Thymus (tissue), 11 donors: ENCODE data around the gene MYCBPAP. TPM values are rescaled to one million over a fixed set of nuclear protein-coding genes. Genes with fewer than 3 reads are reported as not detected.

Source experiments
- DNase-seq, 9 donors: peaks; one replicate each; pipeline ENCODE4 v3.0.0-alpha.2; 2013; ENCODE audit warnings: low spot score in 9 of 9, low read depth in 6 of 9, missing footprints in 1 of 9
- H3K27ac ChIP-seq, 2 donors: one replicate each; pipeline ENCODE4 v1.5.1; 2013; ENCODE audit warnings: control low read depth in 1 of 2, low read depth in 1 of 2, low read length in 1 of 2, mild to moderate bottlenecking in 1 of 2, moderate library complexity in 1 of 2
- H3K27me3 ChIP-seq, 2 donors: one replicate each; pipeline ENCODE4 v1.5.1; 2013; ENCODE audit warnings: low read length in 1 of 2; ENCODE audit not compliant: control insufficient read depth in 2 of 2, insufficient read depth in 1 of 2
- H3K36me3 ChIP-seq, 2 donors: one replicate each; pipeline ENCODE4 v1.5.1; 2013; ENCODE audit warnings: low read length in 1 of 2, mild to moderate bottlenecking in 1 of 2, moderate library complexity in 1 of 2; ENCODE audit not compliant: control insufficient read depth in 2 of 2, insufficient read depth in 2 of 2
- H3K4me1 ChIP-seq, 2 donors: one replicate each; pipeline ENCODE4 v1.5.1; 2013; ENCODE audit warnings: low read length in 2 of 2; ENCODE audit not compliant: control insufficient read depth in 2 of 2, insufficient read depth in 2 of 2
- H3K4me3 ChIP-seq, 2 donors: one replicate each; pipeline ENCODE4 v1.5.1; 2013; ENCODE audit warnings: low read length in 2 of 2, control low read depth in 1 of 2, mild to moderate bottlenecking in 1 of 2
- H3K9me3 ChIP-seq, 2 donors: one replicate each; pipeline ENCODE4 v1.5.1; 2013; ENCODE audit warnings: low read length in 1 of 2, mild to moderate bottlenecking in 1 of 2; ENCODE audit not compliant: control insufficient read depth in 2 of 2, insufficient read depth in 1 of 2
- WGBS: extraction: QIAGEN DNeasy Blood & Tissue Kit; methylation state at CpG from one replicate; pipeline ENCODE4 v1.1.7; 2013; 5-methylcytosine and 5-hydroxymethylcytosine counted together
- polyA plus RNA-seq: library from polyadenylated mRNA; stranded (reverse); fragments of 200-250 nt; gene quantifications from one replicate; pipeline ENCODE4 v1.2.3, GENCODE V29; 2013
- total RNA-seq: library from RNA; stranded (reverse); fragments of 120-200 nt; gene quantifications from one replicate; pipeline ENCODE4 v1.2.4, GENCODE V29; 2013
- donor health status: healthy.

MYCBPAP gene
- total and polyA plus RNA-seq, 2 donors = 1.2 to 1.5 TPM

DNA sequence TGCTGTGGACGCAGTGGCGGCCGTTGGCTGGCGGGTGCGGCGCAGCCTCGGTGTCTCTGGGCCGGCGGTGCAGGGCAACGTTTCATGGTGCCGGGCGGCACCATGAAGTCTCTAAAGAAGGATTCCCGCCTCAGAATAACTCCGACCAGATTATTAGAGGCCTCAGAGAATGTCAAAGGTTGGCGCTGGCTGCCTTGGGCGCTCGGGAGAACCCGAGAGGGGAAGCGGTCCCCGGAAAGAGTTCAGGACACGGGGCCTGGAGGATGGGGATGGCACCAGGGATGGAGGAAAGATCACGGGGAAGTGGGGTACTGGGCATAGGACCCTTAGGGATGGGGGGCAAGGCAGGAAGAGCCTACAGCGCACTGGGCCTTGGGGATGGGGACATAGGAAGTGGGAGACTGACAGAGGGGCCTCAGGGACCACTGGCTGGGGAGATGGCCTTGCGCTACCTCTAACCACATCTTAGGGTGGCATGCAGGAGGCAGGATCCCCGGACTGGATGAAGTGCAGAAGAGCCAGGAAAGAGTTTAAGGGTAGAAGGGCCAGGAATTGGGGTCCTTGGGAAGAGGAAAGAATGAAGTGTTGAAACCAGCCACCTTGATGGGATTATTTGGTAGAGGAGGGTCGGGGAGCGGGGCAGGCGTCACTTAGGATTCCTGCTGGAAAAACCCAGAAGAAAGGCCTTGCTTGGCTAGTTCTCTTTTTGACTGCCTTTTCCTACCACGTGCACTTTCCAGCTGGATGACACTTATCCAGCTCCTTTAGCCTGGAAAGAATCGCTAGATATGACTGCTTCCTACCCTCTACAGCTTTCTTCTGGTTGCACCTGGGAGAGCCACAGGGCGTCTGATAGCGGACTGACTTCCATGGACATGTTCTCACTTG, 578 bp downstream of the MYCBPAP start:
- peaks cover 0 to 27% of the 10 kb centered on the region in 2 donors for H3K27me3 ChIP-seq
- 48% methylated on average over 32 of the region's 32 CpGs for WGBS
- peak overlapping the region; percentile 51 to 62 for H3K4me3 ChIP-seq
- H3K27ac ChIP-seq = peak overlapping the region; percentile 53 to 76
- peaks cover 8 to 32% of the 10 kb centered on the region in 2 donors for H3K4me1 ChIP-seq
- peaks cover 0 to 2% of the 10 kb centered on the region in 2 donors for H3K9me3 ChIP-seq
- DNase-seq = peak in 1 of 9 donors; percentile 16
- no peaks in the 10 kb centered on the region for H3K36me3 ChIP-seq

DNA sequence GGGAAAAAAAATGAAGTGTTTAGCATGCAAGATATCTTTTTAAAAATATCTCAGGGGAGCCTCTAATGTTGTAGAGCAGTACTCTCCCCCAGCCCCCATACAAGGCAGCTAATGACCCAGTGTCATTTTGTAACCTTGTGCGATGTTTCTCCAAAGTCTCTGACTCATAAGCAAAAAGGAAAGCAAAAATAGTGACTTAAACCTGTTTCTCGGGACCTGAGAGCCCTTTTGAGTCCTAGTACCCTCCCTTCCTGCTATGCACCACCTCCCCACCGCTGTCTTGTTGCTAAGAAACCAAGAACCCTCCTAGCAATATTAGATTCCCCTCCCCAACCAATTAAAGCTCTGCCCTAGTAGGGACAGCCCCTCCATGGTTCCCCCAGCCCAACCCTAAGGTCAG, 2.8 kb downstream of the MYCBPAP start:
- peak overlapping the region in 1 of 2 donors; percentile 43 for H3K27ac ChIP-seq
- H3K4me1 ChIP-seq = peaks cover 8 to 22% of the 10 kb centered on the region in 2 donors
- DNase-seq = peak in 1 of 9 donors; percentile 44
- H3K4me3 ChIP-seq = no peak overlapping the region
- peaks cover 0 to 2% of the 10 kb centered on the region in 2 donors for H3K9me3 ChIP-seq
- 69% methylated on average over 3 of the region's 3 CpGs for WGBS
- H3K27me3 ChIP-seq = peaks cover 0 to 19% of the 10 kb centered on the region in 2 donors
- H3K36me3 ChIP-seq = no peaks in the 10 kb centered on the region

DNA sequence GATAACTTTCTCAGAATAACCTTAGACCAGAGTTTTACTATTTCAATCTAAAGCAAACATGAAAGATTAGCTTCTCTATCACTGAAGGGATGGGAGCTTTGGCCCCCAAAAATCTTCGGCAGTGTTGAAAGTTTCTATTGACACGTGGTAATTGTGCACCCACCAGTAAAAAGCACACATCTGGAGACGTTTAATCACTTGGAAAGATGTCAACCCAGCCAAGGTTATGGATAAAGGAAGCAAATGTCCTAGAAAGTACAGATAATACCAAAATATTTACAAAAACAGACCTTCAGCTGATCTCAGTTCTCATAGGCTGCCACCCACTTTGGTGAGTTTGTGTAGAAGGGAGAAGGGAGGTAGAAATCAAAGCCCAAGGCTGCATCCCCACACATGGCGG, 5.3 kb downstream of the MYCBPAP start:
- Histone ChIP-seq H3K27me3 (peaks cover 0 to 10% of the 10 kb centered on the region in 2 donors), H3K27ac (no peak overlapping the region), H3K4me3 (no peak overlapping the region), H3K4me1 (peaks cover 4 to 15% of the 10 kb centered on the region in 2 donors), H3K36me3 (no peaks in the 10 kb centered on the region), H3K9me3 (peaks cover 0 to 2% of the 10 kb centered on the region in 2 donors)
- no peak for DNase-seq
- 92% methylated on average over 4 of the region's 4 CpGs for WGBS

DNA sequence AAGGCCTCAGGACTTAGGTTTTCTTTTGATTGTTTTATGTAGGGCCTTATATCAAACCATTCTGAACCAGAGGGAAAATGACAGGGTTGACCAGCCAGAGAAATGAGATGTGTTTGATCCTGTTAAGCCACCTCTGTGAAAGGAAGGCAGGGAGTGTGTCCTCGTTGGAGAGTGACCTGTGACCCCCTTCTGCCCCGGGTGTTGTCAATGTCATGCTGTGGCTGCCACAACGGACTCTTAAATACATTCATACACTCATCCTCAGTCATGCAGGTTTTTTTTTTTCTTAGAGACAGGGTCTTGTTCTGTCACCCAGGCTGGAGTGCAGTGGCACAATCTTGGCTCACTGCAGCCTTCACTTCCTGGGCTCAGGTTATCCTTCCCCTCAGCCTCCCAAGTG, 6.1 kb downstream of the MYCBPAP start:
- Histone ChIP-seq H3K27ac (no peak overlapping the region), H3K4me1 (peaks cover 0 to 10% of the 10 kb centered on the region in 2 donors), H3K27me3 (peaks cover 0 to 3% of the 10 kb centered on the region in 2 donors), H3K4me3 (no peak overlapping the region), H3K9me3 (no peaks in the 10 kb centered on the region), H3K36me3 (no peaks in the 10 kb centered on the region)
- DNase-seq = no peak
- WGBS = 97% methylated on average over 3 of the region's 3 CpGs

DNA sequence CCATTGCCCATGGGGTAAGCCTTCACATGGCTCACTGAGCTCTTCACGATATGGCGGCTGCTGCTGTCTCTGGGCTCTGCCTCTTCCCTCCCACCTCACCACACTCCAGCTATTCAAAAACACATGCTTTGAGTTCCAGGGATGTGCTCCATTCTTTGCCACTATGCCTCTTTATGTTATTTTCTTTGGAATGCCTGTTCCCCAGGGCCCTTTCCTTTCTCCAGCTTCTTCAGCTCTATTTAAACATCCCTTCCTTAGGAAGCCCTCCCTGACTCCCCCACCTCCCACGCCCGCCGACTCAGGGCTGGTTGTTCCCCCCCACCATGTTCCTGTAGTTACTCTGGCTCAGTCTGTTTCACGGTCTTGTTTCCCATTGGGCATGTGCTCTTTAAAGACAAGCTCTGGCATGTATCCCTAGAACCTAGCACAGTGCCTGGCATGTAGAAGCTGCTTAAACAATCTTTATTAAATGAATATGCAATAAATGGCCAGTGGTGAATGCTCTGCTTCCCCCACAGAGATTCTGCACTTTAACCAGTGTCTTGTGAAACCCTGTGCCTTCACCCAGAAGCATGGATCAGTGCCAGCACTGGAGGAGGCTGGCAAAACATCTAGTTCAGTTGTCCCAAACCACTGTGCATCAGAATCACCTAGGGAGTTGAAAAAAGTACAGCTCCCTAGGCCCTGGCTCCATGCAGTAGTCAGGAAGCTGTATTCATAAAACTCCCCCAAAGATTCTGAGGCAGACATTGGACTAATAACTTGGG, 6.9 kb downstream of the MYCBPAP start:
- Histone ChIP-seq H3K27ac (no peak overlapping the region), H3K9me3 (no peaks in the 10 kb centered on the region), H3K4me3 (no peak overlapping the region), H3K27me3 (peaks cover 0 to 3% of the 10 kb centered on the region in 2 donors), H3K4me1 (peaks cover 0 to 15% of the 10 kb centered on the region in 2 donors), H3K36me3 (no peaks in the 10 kb centered on the region)
- no peak for DNase-seq
- 93% methylated on average over 6 of the region's 6 CpGs for WGBS

DNA sequence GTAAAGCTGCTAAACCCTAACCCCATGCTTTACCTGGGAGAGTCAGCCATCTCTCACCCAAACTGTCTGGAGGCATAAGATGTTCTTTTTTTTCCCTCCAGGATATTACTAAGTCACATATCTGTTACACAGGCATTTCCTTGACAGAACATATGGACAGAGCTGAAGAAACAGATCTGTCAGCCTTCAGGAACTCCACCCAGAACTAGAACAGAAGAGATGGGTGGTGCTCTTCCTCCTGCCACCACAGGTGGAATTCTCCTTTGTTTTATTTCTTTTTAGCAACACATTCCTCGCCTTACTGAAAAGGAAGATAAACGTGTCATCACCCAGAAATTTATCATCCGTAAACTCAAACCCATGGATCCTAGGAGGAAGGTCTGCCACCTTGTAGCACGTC, 8.8 kb downstream of the MYCBPAP start:
- H3K4me1 ChIP-seq = peaks cover 0 to 21% of the 10 kb centered on the region in 2 donors
- no peak overlapping the region for H3K27ac ChIP-seq
- H3K9me3 ChIP-seq = no peaks in the 10 kb centered on the region
- DNase-seq = no peak
- H3K4me3 ChIP-seq = no peak overlapping the region
- H3K36me3 ChIP-seq = no peaks in the 10 kb centered on the region
- H3K27me3 ChIP-seq = no peaks in the 10 kb centered on the region
- 95% methylated on average over 4 of the region's 4 CpGs for WGBS

DNA sequence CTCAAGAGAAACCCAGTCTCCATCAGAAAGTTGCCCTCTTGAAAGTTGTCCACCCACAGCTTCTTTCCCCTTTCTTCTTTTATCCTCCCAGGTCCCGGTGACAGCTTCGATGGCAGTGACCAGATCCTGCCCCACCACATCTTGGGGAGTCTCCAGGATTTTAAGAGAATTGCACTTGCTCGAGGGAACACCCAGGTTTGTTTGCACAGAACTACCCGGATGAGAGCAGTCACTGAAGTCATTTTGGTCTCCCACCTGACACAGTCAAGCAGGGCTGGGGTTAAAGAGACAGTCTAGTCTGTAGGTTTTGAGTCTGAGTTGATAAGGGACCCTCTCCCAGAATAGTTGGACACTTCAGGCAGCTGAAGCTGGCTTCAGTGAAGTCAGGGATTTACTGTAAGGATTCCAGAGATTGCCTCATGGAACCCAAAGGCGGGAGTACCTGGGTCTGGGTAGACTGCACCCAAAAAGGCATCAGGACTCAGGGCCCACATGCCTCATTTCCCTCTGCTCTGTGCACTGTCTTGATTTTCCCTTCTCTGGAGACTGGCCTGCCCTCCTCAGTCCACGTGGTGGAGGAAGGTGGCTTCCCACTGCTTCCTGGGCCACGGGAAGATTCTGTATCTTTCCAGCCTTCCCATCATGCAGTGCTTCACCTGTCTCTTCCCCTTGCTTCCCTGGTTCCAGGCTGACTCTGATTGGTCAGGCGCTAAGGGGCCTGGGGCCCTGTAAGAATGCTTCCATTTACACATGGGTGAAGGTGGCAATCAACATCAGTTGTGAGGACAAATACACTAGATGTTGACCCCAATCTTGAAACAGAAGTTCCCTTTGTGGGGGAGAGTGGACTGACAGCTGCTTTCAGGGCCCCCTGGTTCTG, 9.5 kb downstream of the MYCBPAP start:
- WGBS = 86% methylated on average over 8 of the region's 8 CpGs
- no peak overlapping the region for H3K4me3 ChIP-seq
- no peaks in the 10 kb centered on the region for H3K9me3 ChIP-seq
- H3K4me1 ChIP-seq = peaks cover 0 to 22% of the 10 kb centered on the region in 2 donors
- no peaks in the 10 kb centered on the region for H3K27me3 ChIP-seq
- H3K36me3 ChIP-seq = no peaks in the 10 kb centered on the region
- H3K27ac ChIP-seq = no peak overlapping the region
- DNase-seq = no peak

DNA sequence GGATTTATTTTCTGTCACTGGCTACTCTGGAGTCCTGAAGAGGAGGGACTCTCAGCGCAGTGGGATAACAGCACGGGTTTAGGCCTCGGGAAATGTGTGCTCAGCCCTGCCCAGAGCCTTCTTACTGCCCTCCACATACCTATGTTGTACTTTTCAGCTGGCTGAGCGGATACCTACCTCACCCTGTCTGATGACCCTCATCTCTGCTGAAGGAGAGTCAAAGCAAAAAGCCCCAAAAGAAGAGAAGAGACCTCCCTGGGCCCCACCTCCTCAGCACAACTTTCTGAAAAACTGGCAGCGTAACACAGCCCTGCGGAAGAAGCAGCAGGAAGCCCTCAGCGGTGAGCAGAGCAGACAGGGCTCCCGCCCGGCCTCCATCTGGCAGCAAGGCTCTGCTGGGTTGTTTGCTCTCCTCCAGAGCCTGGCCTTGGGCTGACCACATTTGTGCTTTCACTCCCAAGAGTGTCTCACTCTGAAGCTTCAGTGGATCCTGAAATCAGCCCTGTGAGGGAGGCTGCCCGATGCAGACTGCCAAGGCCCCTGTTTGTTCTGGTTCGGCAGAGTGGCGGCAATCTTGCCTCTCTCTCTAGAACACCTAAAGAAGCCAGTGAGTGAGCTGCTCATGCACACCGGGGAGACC, 10.3 kb downstream of the MYCBPAP start:
- peaks cover 0 to 26% of the 10 kb centered on the region in 2 donors for H3K4me1 ChIP-seq
- H3K4me3 ChIP-seq = no peak overlapping the region
- peak in 2 of 9 donors; percentile 36 to 42 for DNase-seq
- no peaks in the 10 kb centered on the region for H3K9me3 ChIP-seq
- no peak overlapping the region for H3K27ac ChIP-seq
- no peaks in the 10 kb centered on the region for H3K27me3 ChIP-seq
- 91% methylated on average over 13 of the region's 13 CpGs for WGBS
- no peaks in the 10 kb centered on the region for H3K36me3 ChIP-seq
